GM12878 (cell line): Measurements from ENCODE around the gene KLK3. TPM values are rescaled to one million over a fixed set of nuclear protein-coding genes. Genes with fewer than 3 reads are reported as not detected.

Source experiments
- ATAC-seq: fragments of 200-7000 bp; cut with Tn5 transposase; 3 replicates; pipeline ENCODE4 v1.9.1; 2020; ENCODE audit warnings: mild to moderate bottlenecking, moderate library complexity
- BruUV-seq: library from RNA; stranded (reverse); fragments of 400-500 nt; replicated peaks from 2 replicates; lab custom pipeline; 2021; lab: Mats Ljungman, UMichigan
- CTCF ChIA-PET: fragments of 300-600 bp; sonication (Branson Sonifier 250); formaldehyde crosslinking; extraction: SDS; loops from one replicate; lab custom pipeline; 2021; ENCODE audit warnings: inconsistent platforms; lab: Yijun Ruan, JAX
- POLR2A ChIA-PET: fragments of 350-600 bp; formaldehyde crosslinking; extraction: SDS; loops from one replicate; lab custom pipeline; 2021; ENCODE audit warnings: inconsistent platforms; lab: Charles Lee
- RAD21 ChIA-PET: fragments of 300-600 bp; sonication (Branson Sonifier 250); formaldehyde crosslinking; loops from one replicate; lab custom pipeline; 2023; ENCODE audit warnings: antibody characterized with exemption; ENCODE audit not compliant: unreplicated experiment; lab: Charles Lee
- SMC1A ChIA-PET: fragments of 300-600 bp; sonication (Branson Sonifier 250); formaldehyde crosslinking; loops from one replicate; lab custom pipeline; 2023; ENCODE audit not compliant: unreplicated experiment, uncharacterized antibody; lab: Charles Lee
- DNase-seq: peaks from one replicate; pipeline ENCODE4 v3.0.0-alpha.2; 2011; ENCODE audit warnings: low read depth, low spot score
- FAIRE-seq: peaks from 3 replicates; lab custom pipeline; 2011; peaks lifted over from hg19 to GRCh38; lab: Jason Lieb, UNC
- H2AFZ ChIP-seq: 2 replicates; pipeline ENCODE4 v1.6.0; 2011; ENCODE audit warnings: low read depth, low read length, control low read depth; ENCODE audit not compliant: control insufficient read depth
- H3K27ac ChIP-seq: 2 replicates; pipeline ENCODE4 v1.5.1; 2011; ENCODE audit warnings: control low read depth; ENCODE audit not compliant: control insufficient read depth, insufficient read depth
- H3K27me3 ChIP-seq, 2 experiments: replicated peaks in 1 of 2; 2 replicates each; pipeline versions ENCODE4 v1.6.0 to v1.6.1; 2011; ENCODE audit warnings: low read length in 1 of 2; ENCODE audit not compliant: control insufficient read depth in 2 of 2, insufficient read depth in 2 of 2
- H3K36me3 ChIP-seq, 2 experiments: 2 replicates each; pipeline ENCODE4 v1.5.1; 2011; ENCODE audit warnings: low read length in 1 of 2; ENCODE audit not compliant: control insufficient read depth in 2 of 2, insufficient read depth in 2 of 2
- H3K4me1 ChIP-seq: 2 replicates; pipeline ENCODE4 v1.6.1; 2011; ENCODE audit warnings: mild to moderate bottlenecking, low read length, moderate library complexity, mixed read lengths; ENCODE audit not compliant: control insufficient read depth, insufficient read depth
- H3K4me2 ChIP-seq: 2 replicates; pipeline ENCODE4 v1.6.0; 2011; ENCODE audit warnings: control low read depth; ENCODE audit not compliant: control insufficient read depth, insufficient read depth
- H3K4me3 ChIP-seq: fragments of 200-600 bp; sonication (generic); 2 replicates; pipeline ENCODE4 v1.5.1; 2016
- H3K79me2 ChIP-seq: 2 replicates; pipeline ENCODE4 v1.6.0; 2011; ENCODE audit warnings: low read length; ENCODE audit not compliant: control insufficient read depth, insufficient read depth
- H3K9ac ChIP-seq: 2 replicates; pipeline ENCODE4 v1.8.0; 2011; ENCODE audit warnings: low read length, control low read depth, mixed read lengths; ENCODE audit not compliant: control insufficient read depth, insufficient read depth
- H3K9me3 ChIP-seq: replicated peaks from 3 replicates; pipeline ENCODE4 v1.5.1; 2011; ENCODE audit warnings: mild to moderate bottlenecking, low read length; ENCODE audit not compliant: control insufficient read depth, insufficient read depth
- H4K20me1 ChIP-seq: 2 replicates; pipeline ENCODE4 v1.6.0; 2011; ENCODE audit not compliant: control insufficient read depth, insufficient read depth
- BACH1 ChIP-seq: fragments of 450-650 bp; IDR thresholded peaks from 2 replicates; pipeline ENCODE4 v1.6.1; 2017; ENCODE audit warnings: mild to moderate bottlenecking, borderline replicate concordance
- BCL3 ChIP-seq: IDR thresholded peaks from 2 replicates; pipeline ENCODE4 v1.6.1; 2011; ENCODE audit warnings: borderline replicate concordance, low read depth, mild to moderate bottlenecking, moderate library complexity, low read length; ENCODE audit not compliant: insufficient read depth, poor library complexity, severe bottlenecking
- BMI1 ChIP-seq: fragments of 450-650 bp; IDR thresholded peaks from 2 replicates; pipeline ENCODE4 v1.6.1; 2016; ENCODE audit warnings: mild to moderate bottlenecking, moderate library complexity, borderline replicate concordance
- CTCF ChIP-seq, 3 experiments: IDR thresholded peaks in 2 of 3; conservative IDR thresholded peaks in 1 of 3; 2 replicates each; pipeline ENCODE4 v1.5.1; 2011; ENCODE audit warnings: low read depth in 3 of 3, low read length in 3 of 3, mild to moderate bottlenecking in 3 of 3, control low read depth in 2 of 3, moderate library complexity in 2 of 3, inconsistent platforms in 1 of 3, mixed read lengths in 1 of 3; ENCODE audit not compliant: control insufficient read depth in 2 of 3, insufficient read depth in 1 of 3; ENCODE audit errors: extremely low read depth in 1 of 3
- JUND ChIP-seq: IDR thresholded peaks from 2 replicates; pipeline ENCODE4 v1.6.1; 2012; ENCODE audit warnings: low read depth, mild to moderate bottlenecking, low read length, improper control_type of control experiment, moderate library complexity
- MEF2B ChIP-seq: fragments of 450-650 bp; IDR thresholded peaks from 2 replicates; pipeline ENCODE4 v1.6.1; 2018; ENCODE audit warnings: mild to moderate bottlenecking, moderate library complexity; ENCODE audit not compliant: partially characterized antibody, poor library complexity, severe bottlenecking
- MYB ChIP-seq: fragments of 150-350 bp; IDR thresholded peaks from 2 replicates; pipeline ENCODE4 v1.6.1; 2014; ENCODE audit warnings: mild to moderate bottlenecking, low read depth, low read length, borderline replicate concordance
- RCOR1 ChIP-seq: conservative IDR thresholded peaks from 2 replicates; pipeline ENCODE4 v1.6.1; 2012; ENCODE audit warnings: low read depth, low read length, improper control_type of control experiment
- SMAD1 ChIP-seq: fragments of 450-650 bp; IDR thresholded peaks from 2 replicates; pipeline ENCODE4 v1.6.1; 2018; ENCODE audit warnings: mild to moderate bottlenecking, low read depth; ENCODE audit not compliant: partially characterized antibody
- SMAD5 ChIP-seq: IDR thresholded peaks from 2 replicates; pipeline ENCODE4 v1.6.1; 2016; ENCODE audit warnings: antibody characterized with exemption, low read depth
- TARDBP ChIP-seq: IDR thresholded peaks from 2 replicates; pipeline ENCODE4 v1.6.1; 2016; ENCODE audit warnings: borderline replicate concordance
- TBL1XR1 ChIP-seq: IDR thresholded peaks from 2 replicates; pipeline ENCODE4 v1.6.1; 2012; ENCODE audit warnings: low read depth, low read length, improper control_type of control experiment
- TCF12 ChIP-seq: IDR thresholded peaks from 2 replicates; pipeline ENCODE4 v1.6.1; 2011; ENCODE audit warnings: low read depth, mild to moderate bottlenecking, low read length
- YBX1 ChIP-seq: fragments of 450-650 bp; IDR thresholded peaks from 2 replicates; pipeline ENCODE4 v1.6.1; 2016; ENCODE audit warnings: antibody characterized with exemption
- ZBTB11 ChIP-seq: fragments of 450-650 bp; formaldehyde crosslinking; IDR thresholded peaks from 2 replicates; pipeline ENCODE4 v1.5.0; 2022; ENCODE audit warnings: mild to moderate bottlenecking, missing genetic modification characterization
- ZNF274 ChIP-seq: IDR thresholded peaks from one replicate; pipeline ENCODE4 v1.8.0; 2011; ENCODE audit not compliant: insufficient read length, insufficient read depth
- ZNF384 ChIP-seq: IDR thresholded peaks from 2 replicates; pipeline ENCODE4 v1.6.1; 2012; ENCODE audit warnings: low read depth, mild to moderate bottlenecking, low read length, improper control_type of control experiment, borderline replicate concordance
- WGBS: methylation state at CpG from one replicate; pipeline ENCODE4 v1.1.6; 2016; ENCODE audit warnings: low lambda C conversion rate; ENCODE audit not compliant: insufficient replicate concordance, insufficient coverage; ENCODE audit errors: missing lambda C conversion rate; 5-methylcytosine and 5-hydroxymethylcytosine counted together
- in situ Hi-C: fragments of 300-500 bp; cut with MboI; formaldehyde crosslinking; loops from 9 replicates; pipeline ENCODE4 v1.14.3; 2018; ENCODE audit warnings: mixed read lengths
- intact Hi-C: fragments of 100-400 bp; cut with micrococcal nuclease; formaldehyde crosslinking; loops from one replicate; pipeline ENCODE4 v1.14.2; 2022; ENCODE audit not compliant: unreplicated experiment
- polyA plus RNA-seq, 11 experiments: library from polyadenylated mRNA; depleted of rRNA in 4 of 11; unstranded in 6 of 11; stranded (reverse) in 5 of 11; fragments of >200 nt; fragmentation: Nextera tagmentation in 4 of 11; fragmentation: Illumina TruSeq in 1 of 11; extraction: Ambion mirVana in 4 of 11; extraction: Trizol in 1 of 11; gene quantifications; 1 replicate in 1 of 11; 2 replicates in 10 of 11; pipeline versions ENCODE4 v1.2.1 to v1.2.3, GENCODE V29; 2011 to 2016; ENCODE audit warnings: inconsistent platforms in 2 of 11, missing spikeins in 2 of 11, low read depth in 1 of 11
- total RNA-seq, 4 experiments: library from RNA; depleted of rRNA in 3 of 4; stranded (reverse); fragments of >200 nt in 3 of 4; fragmentation: Illumina TruSeq in 1 of 4; extraction: Trizol in 1 of 4; gene quantifications; 2 replicates each; pipeline versions ENCODE4 v1.2.1 to v1.2.3, GENCODE V29; 2013 to 2021

The KLK3 gene
- total and polyA plus RNA-seq, 10 of the 15 experiments (the other 5 are each of a cell fraction or from before 2014, with no cell fraction given) = 0.31 TPM; not detected in 9

DNA sequence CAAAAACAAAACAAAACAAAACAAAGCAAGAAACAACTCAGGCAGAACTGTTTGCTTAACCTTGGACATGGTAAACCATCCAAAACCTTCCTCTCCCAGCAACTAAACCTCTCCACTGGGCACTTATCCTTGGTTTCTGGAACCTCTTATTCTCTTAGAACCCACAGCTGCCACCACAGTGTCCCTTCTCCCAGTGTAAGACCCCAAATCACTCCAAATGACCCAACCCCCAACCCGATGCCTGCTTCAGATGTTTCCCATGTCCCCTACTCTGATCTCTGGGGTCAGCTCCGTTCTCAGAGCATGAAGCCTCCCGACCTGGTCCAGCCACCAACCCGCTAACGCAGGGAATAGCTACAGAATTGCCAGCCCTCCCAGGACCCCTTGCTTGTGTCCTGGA, 19.5 kb downstream of the KLK3 start:
- no peaks in the 10 kb centered on the region for H3K9me3 ChIP-seq
- intact Hi-C loops = no loop called here
- ChIA-PET POLR2A (no interaction called here), RAD21 (no interaction called here), CTCF (interaction anchor here (0.9 kb wide), 1 partner anchor 36 kb away, joined by 3 read pairs; no protein-coding TSS in a partner anchor)
- no peak overlapping the region for H2AFZ ChIP-seq
- DNase-seq (no peak), FAIRE-seq (no peak)
- no peak overlapping the region for H3K27ac ChIP-seq
- peaks cover 25% of the 10 kb centered on the region for H3K4me1 ChIP-seq
- no TSS peak for BruUV-seq
- in situ Hi-C loops = no loop called here
- no peak overlapping the region for H3K4me2 ChIP-seq
- no peak overlapping the region for H3K4me3 ChIP-seq
- no peak for TF ChIP-seq JUND
- TF ChIP-seq RCOR1 = no peak
- no peak for TF ChIP-seq ZBTB11 (CRISPR knock-in tag)
- TF ChIP-seq SMAD1 = no peak
- TF ChIP-seq BACH1 = no peak
- TF ChIP-seq MEF2B = no peak
- no peak for TF ChIP-seq YBX1
- no peak for TF ChIP-seq SMAD5
- TF ChIP-seq TBL1XR1 = no peak
- no peak for TF ChIP-seq ZNF384
- TF ChIP-seq TCF12 = no peak
- no peak for TF ChIP-seq TARDBP
- no peak for TF ChIP-seq BCL3
- TF ChIP-seq BMI1 = no peak
- no peak for TF ChIP-seq CTCF (IDR thresholded peaks at IDR 0.05 in 2 of 3, conservative IDR thresholded peaks at IDR 0.05 in 1 of 3; ENCODE audit: control insufficient read depth in 2 of 3, extremely low read depth in 1 of 3, insufficient read depth in 1 of 3, low read depth in 3 of 3, low read length in 3 of 3)
- no peak for TF ChIP-seq ZNF274
- no peak for TF ChIP-seq MYB
- TF ChIP-seq, all 136 proteins: peak for 0
- Histone ChIP-seq H4K20me1 (no peaks in the 10 kb centered on the region), H3K79me2 (no peaks in the 10 kb centered on the region), H3K9ac (no peak overlapping the region), H3K36me3 (no peaks in the 10 kb centered on the region), H3K27me3 (no peaks in the 10 kb centered on the region)
- ATAC-seq = no peak
- SMC1A ChIA-PET = no interaction called here
- WGBS = 73% methylated on average over 5 of the region's 5 CpGs
